WTC11 (cell line): ENCODE measurements around the gene STOX2. TPM values are rescaled to one million over a fixed set of nuclear protein-coding genes. Genes with fewer than 3 reads are reported as not detected.
A peak's percentile ranks its signal among the peaks of the same experiment; 100 is the strongest.

ENCODE experiments used
- ATAC-seq: fragments of 200-7000 bp; cut with Tn5 transposase; 2 replicates; pipeline ENCODE4 v1.10.0; 2021; ENCODE audit warnings: mild to moderate bottlenecking, moderate library complexity
- CTCF ChIA-PET: fragments of 300-600 bp; sonication (Branson Sonifier 250); formaldehyde crosslinking; loops from one replicate; lab custom pipeline; 2021; ENCODE audit warnings: antibody characterized with exemption; lab: Charles Lee
- POLR2A ChIA-PET: fragments of 350-600 bp; sonication (Branson Sonifier 250); formaldehyde crosslinking; loops from one replicate; lab custom pipeline; 2021; ENCODE audit warnings: antibody characterized with exemption; lab: Charles Lee
- DNase-seq: peaks from one replicate; pipeline ENCODE4 v3.0.0; 2021; ENCODE audit warnings: low spot score
- H3K27ac Mint-ChIP-seq: 2 replicates; pipeline ENCODE4 v1.8.0; 2021; ENCODE audit warnings: mixed read lengths
- H3K27me3 Mint-ChIP-seq: 2 replicates; pipeline ENCODE4 v1.8.0; 2021; ENCODE audit warnings: low read depth, mild to moderate bottlenecking, moderate library complexity, mixed read lengths
- H3K36me3 Mint-ChIP-seq: 2 replicates; pipeline ENCODE4 v1.8.0; 2021; ENCODE audit warnings: mixed read lengths
- H3K4me1 Mint-ChIP-seq: 2 replicates; pipeline ENCODE4 v1.8.0; 2022; ENCODE audit warnings: mixed read lengths
- H3K4me3 Mint-ChIP-seq: 2 replicates; pipeline ENCODE4 v1.8.0; 2021; ENCODE audit warnings: mild to moderate bottlenecking, moderate library complexity, mixed read lengths
- H3K9me3 Mint-ChIP-seq: 2 replicates; pipeline ENCODE4 v1.8.0; 2021; ENCODE audit warnings: mixed read lengths
- AFF4 ChIP-seq: sonication (generic); formaldehyde crosslinking; IDR thresholded peaks from 2 replicates; pipeline ENCODE4 v1.8.1; 2023; ENCODE audit warnings: mild to moderate bottlenecking, missing genetic modification reagents, borderline replicate concordance
- ARID4B ChIP-seq: sonication (generic); formaldehyde crosslinking; IDR thresholded peaks from 2 replicates; pipeline ENCODE4 v1.8.0; 2023; ENCODE audit warnings: missing genetic modification reagents, mild to moderate bottlenecking, borderline replicate concordance
- CDX4 ChIP-seq: fragments of 250-450 bp; sonication (Bioruptor Pico); IDR thresholded peaks from 2 replicates; pipeline ENCODE4 v1.9.0; 2021; ENCODE audit warnings: moderate library complexity, mild to moderate bottlenecking, inconsistent platforms, borderline replicate concordance
- CREB1 ChIP-seq: sonication (generic); formaldehyde crosslinking; IDR thresholded peaks from 2 replicates; pipeline ENCODE4 v1.8.0; 2023; ENCODE audit warnings: mild to moderate bottlenecking, missing genetic modification reagents
- FOXJ3 ChIP-seq: sonication (generic); formaldehyde crosslinking; IDR thresholded peaks from 2 replicates; pipeline ENCODE4 v1.9.0; 2021; ENCODE audit warnings: missing genetic modification reagents, mild to moderate bottlenecking, borderline replicate concordance
- GABPB1 ChIP-seq: sonication (generic); formaldehyde crosslinking; IDR thresholded peaks from 2 replicates; pipeline ENCODE4 v1.8.1; 2023; ENCODE audit warnings: mild to moderate bottlenecking, missing genetic modification reagents
- GRHL2 ChIP-seq: fragments of 250-450 bp; sonication (Bioruptor Pico); IDR thresholded peaks from 2 replicates; pipeline ENCODE4 v1.8.0; 2022; ENCODE audit warnings: mild to moderate bottlenecking, moderate library complexity; ENCODE audit not compliant: insufficient replicate concordance, severe bottlenecking
- HMGA2 ChIP-seq: fragments of 250-450 bp; sonication (Bioruptor Pico); IDR thresholded peaks from 2 replicates; pipeline ENCODE4 v1.4.0; 2021; ENCODE audit warnings: mild to moderate bottlenecking, moderate library complexity
- IRF2 ChIP-seq: sonication (generic); formaldehyde crosslinking; IDR thresholded peaks from 2 replicates; pipeline ENCODE4 v1.8.0; 2022; ENCODE audit warnings: low read depth, missing genetic modification reagents, borderline replicate concordance
- MYBL2 ChIP-seq: sonication (generic); formaldehyde crosslinking; IDR thresholded peaks from 2 replicates; pipeline ENCODE4 v1.8.1; 2023; ENCODE audit warnings: mild to moderate bottlenecking, moderate library complexity, missing genetic modification reagents
- NR3C1 ChIP-seq: sonication (generic); formaldehyde crosslinking; conservative IDR thresholded peaks from 2 replicates; pipeline ENCODE4 v1.8.1; 2023; ENCODE audit warnings: low read depth, mild to moderate bottlenecking, missing genetic modification reagents
- SOX15 ChIP-seq: fragments of 250-450 bp; sonication (Bioruptor Pico); IDR thresholded peaks from 2 replicates; pipeline ENCODE4 v1.9.0; 2021; ENCODE audit warnings: mild to moderate bottlenecking
- TP53 ChIP-seq: sonication (generic); formaldehyde crosslinking; IDR thresholded peaks from 2 replicates; pipeline ENCODE4 v1.8.1; 2023; ENCODE audit warnings: mild to moderate bottlenecking, missing genetic modification reagents
- ZBTB21 ChIP-seq: sonication (generic); formaldehyde crosslinking; IDR thresholded peaks from 2 replicates; pipeline ENCODE4 v1.8.1; 2023; ENCODE audit warnings: mild to moderate bottlenecking, missing genetic modification reagents, borderline replicate concordance
- ZMAT4 ChIP-seq: fragments of 250-450 bp; sonication (Bioruptor Pico); IDR thresholded peaks from 2 replicates; pipeline ENCODE4 v1.9.0; 2021; ENCODE audit warnings: mild to moderate bottlenecking
- ZNF232 ChIP-seq: sonication (generic); formaldehyde crosslinking; IDR thresholded peaks from 2 replicates; pipeline ENCODE4 v1.8.0; 2022; ENCODE audit warnings: mild to moderate bottlenecking, missing genetic modification reagents
- ZNF423 ChIP-seq: fragments of 250-450 bp; sonication (Bioruptor Pico); IDR thresholded peaks from 2 replicates; pipeline ENCODE4 v2.1.2; 2022; ENCODE audit warnings: mild to moderate bottlenecking, moderate library complexity
- total RNA-seq: library from RNA; stranded (reverse); gene quantifications from 3 replicates; pipeline ENCODE4 v1.2.3, GENCODE V29; 2021

Gene STOX2
- total RNA-seq, 1 experiment from 2014 or later = 31.6 TPM

GRCh38 chr4:183959319-183960045, 54.4 kb downstream of the STOX2 start:
- no peaks in the 10 kb centered on the region for H3K9me3 Mint-ChIP-seq
- CTCF ChIA-PET = interaction anchor here (1.0 to 1.6 kb wide), 2 partner anchors 39 to 208 kb away, joined by 3 to 8 read pairs; no protein-coding TSS in a partner anchor
- DNase-seq = no peak
- TF ChIP-seq ZMAT4 (CRISPR knock-in tag) (no peak), GABPB1 (CRISPR knock-in tag) (no peak), SOX15 (no peak), HMGA2 (CRISPR knock-in tag) (no peak), MYBL2 (CRISPR knock-in tag) (no peak), CDX4 (CRISPR knock-in tag) (no peak), CREB1 (CRISPR knock-in tag) (no peak), IRF2 (CRISPR knock-in tag) (no peak), FOXJ3 (CRISPR knock-in tag) (no peak), ZNF232 (no peak), AFF4 (CRISPR knock-in tag) (no peak), GRHL2 (no peak)
- TF ChIP-seq, all 79 proteins: peak for 0
- Mint-ChIP-seq H3K27ac (no peak overlapping the region), H3K36me3 (no peaks in the 10 kb centered on the region), H3K4me3 (no peak overlapping the region), H3K27me3 (no peaks in the 10 kb centered on the region), H3K4me1 (peaks cover 36% of the 10 kb centered on the region)
- ATAC-seq = no peak
- POLR2A ChIA-PET = no interaction called here

- TF ChIP-seq ZNF423 (CRISPR knock-in tag) = no peak
- TF ChIP-seq NR3C1 (CRISPR knock-in tag) = no peak
- TF ChIP-seq ZBTB21 (CRISPR knock-in tag) = no peak
- TF ChIP-seq ARID4B (CRISPR knock-in tag) = no peak
- TF ChIP-seq TP53 (CRISPR knock-in tag) = no peak
- TF ChIP-seq, all 79 proteins: peak for 0
- no peaks in the 10 kb centered on the region for H3K9me3 Mint-ChIP-seq
- ChIA-PET POLR2A (no interaction called here), CTCF (interaction anchor here (1.6 kb wide), 1 partner anchor 208 kb away, joined by 8 read pairs; no protein-coding TSS in a partner anchor)
- ATAC-seq (peak; percentile 75), DNase-seq (peak; percentile 21)
- no peaks in the 10 kb centered on the region for H3K27me3 Mint-ChIP-seq
- peaks cover 36% of the 10 kb centered on the region for H3K4me1 Mint-ChIP-seq
- H3K27ac Mint-ChIP-seq = no peak overlapping the region
- H3K4me3 Mint-ChIP-seq = no peak overlapping the region
- H3K36me3 Mint-ChIP-seq = no peaks in the 10 kb centered on the region
These were observed 54.9 kb downstream of the STOX2 start for GRCh38 chr4:183960046-183960420.
